Endothelial cell of umbilical vein (primary cell): ENCODE results near the gene RTEL1. TPM values are rescaled to one million over a fixed set of nuclear protein-coding genes. Genes with fewer than 3 reads are reported as not detected.

Source experiments
- BruUV-seq: library from RNA; stranded (reverse); fragments of 400-500 nt; replicated peaks from 2 replicates; lab custom pipeline; 2021; lab: Mats Ljungman, UMichigan
- CTCF ChIA-PET: fragments of 300-600, 350-600 bp; sonication (Branson Sonifier 250); formaldehyde crosslinking; loops from one replicate; lab custom pipeline; 2021; ENCODE audit warnings: antibody characterized with exemption, inconsistent platforms; lab: Charles Lee
- POLR2A ChIA-PET: fragments of 300-600, 350-600 bp; sonication (Branson Sonifier 250); formaldehyde crosslinking; loops from one replicate; lab custom pipeline; 2021; ENCODE audit warnings: antibody characterized with exemption, inconsistent platforms; lab: Charles Lee
- DNase-seq: peaks from one replicate; pipeline ENCODE4 v3.0.0-alpha.2; 2011; ENCODE audit warnings: low read depth, low spot score
- FAIRE-seq: peaks from 2 replicates; lab custom pipeline; 2011; peaks lifted over from hg19 to GRCh38; lab: Jason Lieb, UNC
- H2AFZ ChIP-seq: 2 replicates; pipeline ENCODE4 v1.6.0; 2012; ENCODE audit warnings: low read depth, low read length, control low read depth, inconsistent platforms
- H3K27ac ChIP-seq: 2 replicates; pipeline ENCODE4 v1.5.1; 2011; ENCODE audit warnings: low read depth, mild to moderate bottlenecking, control low read depth, low read length, moderate library complexity; ENCODE audit not compliant: insufficient read depth
- H3K27me3 ChIP-seq, 2 experiments: 2 replicates each; pipeline versions ENCODE4 v1.6.0 to v1.6.1; 2011; ENCODE audit warnings: low read length in 2 of 2, mixed read lengths in 1 of 2; ENCODE audit not compliant: control insufficient read depth in 2 of 2, insufficient read depth in 2 of 2
- H3K36me3 ChIP-seq, 2 experiments: 2 replicates in 1 of 2; 3 replicates in 1 of 2; pipeline ENCODE4 v1.5.1; 2011; ENCODE audit warnings: low read length in 2 of 2, mild to moderate bottlenecking in 1 of 2, moderate library complexity in 1 of 2; ENCODE audit not compliant: control insufficient read depth in 2 of 2, insufficient read depth in 2 of 2; ENCODE audit errors: extremely low read depth in 1 of 2
- H3K4me1 ChIP-seq: 3 replicates; pipeline ENCODE4 v1.5.1; 2011; ENCODE audit warnings: mild to moderate bottlenecking, low read length; ENCODE audit not compliant: control insufficient read depth, insufficient read depth; ENCODE audit errors: extremely low read depth
- H3K4me2 ChIP-seq: 2 replicates; pipeline ENCODE4 v1.6.1; 2011; ENCODE audit warnings: low read length, control low read depth, mixed read lengths; ENCODE audit not compliant: insufficient read depth
- H3K4me3 ChIP-seq, 3 experiments: fragments of 200-600 bp in 1 of 3; sonication (generic), shearing (Covaris generic) in 1 of 3; replicated peaks in 1 of 3; 2 replicates each; pipeline ENCODE4 v1.5.1; 2011 to 2016; ENCODE audit warnings: control low read depth in 3 of 3, low read length in 3 of 3, mild to moderate bottlenecking in 2 of 3, inconsistent platforms in 1 of 3, low read depth in 1 of 3, moderate library complexity in 1 of 3; ENCODE audit not compliant: insufficient read depth in 1 of 3
- H3K79me2 ChIP-seq: 2 replicates; pipeline ENCODE4 v1.6.0; 2012; ENCODE audit warnings: low read length, inconsistent platforms; ENCODE audit not compliant: control insufficient read depth, insufficient read depth
- H3K9ac ChIP-seq: replicated peaks from 2 replicates; pipeline ENCODE3; 2011; ENCODE audit warnings: low read length, control low read depth; ENCODE audit not compliant: insufficient read depth; ENCODE audit errors: extremely low read depth
- H3K9me1 ChIP-seq: replicated peaks from 3 replicates; pipeline ENCODE4 v1.6.0; 2011; ENCODE audit warnings: mild to moderate bottlenecking, low read length; ENCODE audit not compliant: control insufficient read depth, insufficient read depth; ENCODE audit errors: extremely low read depth
- H3K9me3 ChIP-seq: replicated peaks from 2 replicates; pipeline ENCODE4 v1.5.1; 2012; ENCODE audit warnings: low read length, inconsistent platforms; ENCODE audit not compliant: control insufficient read depth, insufficient read depth
- H4K20me1 ChIP-seq: replicated peaks from 2 replicates; pipeline ENCODE3; 2011; ENCODE audit warnings: mild to moderate bottlenecking, low read length; ENCODE audit not compliant: control insufficient read depth, insufficient read depth; ENCODE audit errors: extremely low read depth
- CTCF ChIP-seq, 2 donors: IDR thresholded peaks; 1 replicate in 1 of 2; 2 replicates in 1 of 2; pipeline ENCODE4 v1.5.1; 2011; ENCODE audit warnings: low read length in 2 of 2, mild to moderate bottlenecking in 2 of 2, moderate library complexity in 2 of 2, control low read depth in 1 of 2, inconsistent platforms in 1 of 2, low read depth in 1 of 2; ENCODE audit not compliant: insufficient read depth in 1 of 2; ENCODE audit errors: extremely low read depth in 1 of 2
- EZH2 ChIP-seq: IDR thresholded peaks from 2 replicates; pipeline ENCODE4 v1.6.1; 2012; ENCODE audit warnings: borderline replicate concordance, low read depth, mild to moderate bottlenecking, moderate library complexity, low read length, inconsistent platforms; ENCODE audit not compliant: severe bottlenecking
- FOS ChIP-seq: IDR thresholded peaks from 2 replicates; pipeline ENCODE4 v1.6.1; 2011; ENCODE audit warnings: mild to moderate bottlenecking, low read length, moderate library complexity, borderline replicate concordance; ENCODE audit not compliant: insufficient read depth
- GATA2 ChIP-seq: IDR thresholded peaks from 2 replicates; pipeline ENCODE4 v1.7.0; 2011; ENCODE audit warnings: low read depth, mild to moderate bottlenecking, moderate library complexity, mixed read lengths, low read length; ENCODE audit not compliant: insufficient read length, insufficient read depth
- JUN ChIP-seq: IDR thresholded peaks from 2 replicates; pipeline ENCODE4 v1.6.1; 2011; ENCODE audit warnings: borderline replicate concordance, low read depth; ENCODE audit not compliant: insufficient read length, insufficient read depth
- MAX ChIP-seq: IDR thresholded peaks from 2 replicates; pipeline ENCODE4 v1.6.1; 2011; ENCODE audit not compliant: insufficient read depth, insufficient read length
- MYC ChIP-seq: IDR thresholded peaks from one replicate; pipeline ENCODE4 v1.6.1; 2011; ENCODE audit warnings: mild to moderate bottlenecking, low read depth, low read length
- POLR2A ChIP-seq: IDR thresholded peaks from 2 replicates; pipeline ENCODE4 v1.6.1; 2012; ENCODE audit warnings: low read depth, mild to moderate bottlenecking, control low read depth, low read length
- POLR2AphosphoS5 ChIP-seq: IDR thresholded peaks from 2 replicates; pipeline ENCODE4 v1.6.1; 2012; ENCODE audit warnings: low read depth, mild to moderate bottlenecking, control low read depth, low read length, moderate library complexity; ENCODE audit not compliant: insufficient read depth
- dilution Hi-C: fragments of 300-500 bp; cut with MboI; formaldehyde crosslinking; loops from one replicate; pipeline ENCODE4 v1.15.0; 2019; ENCODE audit warnings: low sequenced_read_pairs; ENCODE audit not compliant: extremely low pct_ligation_motif_present
- intact Hi-C: fragments of 100-400 bp; cut with micrococcal nuclease; formaldehyde crosslinking; loops from one replicate; pipeline ENCODE4 v1.10.0; 2022
- polyA plus RNA-seq, 4 experiments: library from polyadenylated mRNA; depleted of rRNA in 3 of 4; stranded (reverse) in 3 of 4; unstranded in 1 of 4; fragments of >200 nt; gene quantifications; 2 replicates each; pipeline versions ENCODE4 v1.2.1 to v1.2.3, GENCODE V29; 2011 to 2012; ENCODE audit warnings: missing spikeins in 1 of 4
- total RNA-seq: library from RNA; stranded (reverse); gene quantifications from 2 replicates; pipeline ENCODE4 v1.2.3, GENCODE V29; 2021

The RTEL1 gene
- total and polyA plus RNA-seq, 2 donors (not counting 3 experiments of a cell fraction or from before 2014, with no cell fraction given) = 17.0 to 44.9 TPM

GRCh38 chr20:63691711-63692435 is 33.8 kb downstream of the RTEL1 start:
- Histone ChIP-seq H3K36me3 (no peaks in the 10 kb centered on the region), H2AFZ (no peak overlapping the region), H3K4me3 (no peak overlapping the region), H3K4me2 (no peak overlapping the region), H3K27ac (no peak overlapping the region), H3K9me3 (no peaks in the 10 kb centered on the region), H3K27me3 (no peaks in the 10 kb centered on the region), H3K9me1 (no peaks in the 10 kb centered on the region), H4K20me1 (no peaks in the 10 kb centered on the region), H3K79me2 (no peaks in the 10 kb centered on the region), H3K9ac (no peak overlapping the region), H3K4me1 (peaks cover 27% of the 10 kb centered on the region)
- dilution Hi-C loops = no loop called here
- DNase-seq (no peak), FAIRE-seq (no peak)
- TF ChIP-seq MYC = no peak
- no peak for TF ChIP-seq POLR2A
- TF ChIP-seq MAX = no peak
- no peak for TF ChIP-seq JUN
- no peak for TF ChIP-seq GATA2
- no peak for TF ChIP-seq FOS
- no peak for TF ChIP-seq POLR2AphosphoS5
- no peak for TF ChIP-seq EZH2
- no peak for TF ChIP-seq CTCF (IDR thresholded peaks at IDR 0.05; ENCODE audit: extremely low read depth in 1 of 2, insufficient read depth in 1 of 2, low read depth in 1 of 2, low read length in 2 of 2)
- ChIA-PET POLR2A (no interaction called here), CTCF (interaction anchor here (1.4 to 1.5 kb wide), 2 partner anchors 9 to 50 kb away, joined by 3 to 4 read pairs; no protein-coding TSS in a partner anchor)
- no TSS peak for BruUV-seq
- intact Hi-C loops = no loop called here
